AG04450 (cell line): ENCODE results near the gene GAS2L1. TPM values are rescaled to one million over a fixed set of nuclear protein-coding genes. Genes with fewer than 3 reads are reported as not detected.

Experiments used
- CTCF ChIA-PET: fragments of 300-600, 350-600 bp; formaldehyde crosslinking; extraction: SDS; loops from one replicate; lab custom pipeline; 2022; ENCODE audit warnings: antibody characterized with exemption, inconsistent platforms; lab: Charles Lee
- POLR2A ChIA-PET: fragments of 350-600 bp; formaldehyde crosslinking; extraction: SDS; loops from one replicate; lab custom pipeline; 2021; ENCODE audit warnings: antibody characterized with exemption, inconsistent platforms; lab: Yijun Ruan, JAX
- DNase-seq: peaks from one replicate; pipeline ENCODE4 v3.0.0-alpha.2; 2011; ENCODE audit warnings: low read depth, low spot score
- H3K27ac ChIP-seq: one replicate; pipeline ENCODE4 v1.5.1; 2012; ENCODE audit warnings: low read depth, low read length, control low read depth
- H3K27me3 ChIP-seq: one replicate; pipeline ENCODE4 v1.6.0; 2012; ENCODE audit warnings: low read length; ENCODE audit not compliant: control insufficient read depth, insufficient read depth
- H3K4me3 ChIP-seq: 2 replicates; pipeline ENCODE4 v1.5.1; 2011; ENCODE audit warnings: mild to moderate bottlenecking, low read depth, low read length, control low read depth
- H3K9me3 ChIP-seq: 2 replicates; pipeline ENCODE4 v1.5.1; 2012; ENCODE audit warnings: low read length; ENCODE audit not compliant: control insufficient read depth, insufficient read depth
- polyA plus RNA-seq: library from polyadenylated mRNA; depleted of rRNA; stranded (reverse); fragments of >200 nt; gene quantifications from 2 replicates; pipeline ENCODE4 v1.2.3, GENCODE V29; 2011
- TF ChIP-seq, protein P1 (sequence below): IDR thresholded peaks from 2 replicates; pipeline ENCODE4 v1.5.1; 2011; ENCODE audit warnings: low read depth, low read length, control low read depth, inconsistent platforms

The GAS2L1 gene
- polyA plus RNA-seq, 1 experiment: 4.5 TPM

GRCh38 chr22:29269230-29269604, 37.2 kb upstream of the GAS2L1 start:
- no peaks in the 10 kb centered on the region; the same call in 1 of the 2 replicates for H3K9me3 ChIP-seq
- TF ChIP-seq, protein P1, sequence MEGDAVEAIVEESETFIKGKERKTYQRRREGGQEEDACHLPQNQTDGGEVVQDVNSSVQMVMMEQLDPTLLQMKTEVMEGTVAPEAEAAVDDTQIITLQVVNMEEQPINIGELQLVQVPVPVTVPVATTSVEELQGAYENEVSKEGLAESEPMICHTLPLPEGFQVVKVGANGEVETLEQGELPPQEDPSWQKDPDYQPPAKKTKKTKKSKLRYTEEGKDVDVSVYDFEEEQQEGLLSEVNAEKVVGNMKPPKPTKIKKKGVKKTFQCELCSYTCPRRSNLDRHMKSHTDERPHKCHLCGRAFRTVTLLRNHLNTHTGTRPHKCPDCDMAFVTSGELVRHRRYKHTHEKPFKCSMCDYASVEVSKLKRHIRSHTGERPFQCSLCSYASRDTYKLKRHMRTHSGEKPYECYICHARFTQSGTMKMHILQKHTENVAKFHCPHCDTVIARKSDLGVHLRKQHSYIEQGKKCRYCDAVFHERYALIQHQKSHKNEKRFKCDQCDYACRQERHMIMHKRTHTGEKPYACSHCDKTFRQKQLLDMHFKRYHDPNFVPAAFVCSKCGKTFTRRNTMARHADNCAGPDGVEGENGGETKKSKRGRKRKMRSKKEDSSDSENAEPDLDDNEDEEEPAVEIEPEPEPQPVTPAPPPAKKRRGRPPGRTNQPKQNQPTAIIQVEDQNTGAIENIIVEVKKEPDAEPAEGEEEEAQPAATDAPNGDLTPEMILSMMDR: no peak
- H3K27ac ChIP-seq: peak overlapping the region; percentile 100
- CTCF ChIA-PET: no interaction called here
- POLR2A ChIA-PET: interaction anchor here (1.2 kb wide), 1 partner anchor 42 kb away, joined by 4 read pairs; no protein-coding TSS in a partner anchor
- peak overlapping the region; percentile 84 for H3K4me3 ChIP-seq
- no peaks in the 10 kb centered on the region for H3K27me3 ChIP-seq
- no peak for DNase-seq

GRCh38 chr22:29269731-29270474, 36.5 kb upstream of the GAS2L1 start:
- ChIA-PET CTCF (no interaction called here), POLR2A (no interaction called here)
- H3K27ac ChIP-seq: no peak overlapping the region
- H3K27me3 ChIP-seq: no peaks in the 10 kb centered on the region
- H3K4me3 ChIP-seq: peak overlapping the region; percentile 84
- no peaks in the 10 kb centered on the region; the same call in 1 of the 2 replicates for H3K9me3 ChIP-seq
- no peak for DNase-seq
- TF ChIP-seq, protein P1: no peak

GRCh38 chr22:29270475-29271271, 35.8 kb upstream of the GAS2L1 start:
- DNase-seq: no peak
- Histone ChIP-seq H3K27me3 (no peaks in the 10 kb centered on the region), H3K27ac (no peak overlapping the region), H3K4me3 (peak overlapping the region; percentile 84), H3K9me3 (no peaks in the 10 kb centered on the region; the same call in 1 of the 2 replicates)
- TF ChIP-seq, protein P1: no peak
- POLR2A ChIA-PET: interaction anchor here (0.6 kb wide), 1 partner anchor 107 kb away, joined by 4 read pairs; no protein-coding TSS in a partner anchor
- CTCF ChIA-PET: interaction anchor here (0.6 to 1.2 kb wide), 2 partner anchors 36 to 88 kb away, joined by 3 read pairs; partner anchors contain the start of gene GAS2L1

DNA sequence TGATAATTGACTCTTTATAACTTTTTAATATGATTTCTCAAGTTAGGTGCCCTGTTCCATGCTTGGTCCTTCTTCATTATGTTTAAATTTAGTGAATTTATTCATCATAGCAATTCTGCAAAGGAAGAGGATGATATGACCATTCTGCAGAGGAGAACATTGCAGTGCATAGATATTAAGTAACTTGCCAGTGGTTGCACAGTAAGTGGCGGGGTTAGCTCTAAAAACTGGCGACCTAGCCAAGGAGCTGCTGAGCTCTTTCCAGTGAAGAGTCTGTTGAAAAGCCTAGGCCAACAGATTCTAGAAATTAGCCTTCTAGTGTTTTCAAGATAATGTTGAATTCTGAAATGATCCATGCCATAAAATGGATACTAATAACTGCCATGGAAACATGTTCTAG, 33.8 kb upstream of the GAS2L1 start:
- ChIA-PET CTCF (no interaction called here), POLR2A (interaction anchor here (1.2 kb wide), 1 partner anchor 27 kb away, joined by 3 read pairs; no protein-coding TSS in a partner anchor)
- DNase-seq: no peak
- Histone ChIP-seq H3K9me3 (no peaks in the 10 kb centered on the region; the same call in 1 of the 2 replicates), H3K27ac (no peak overlapping the region), H3K4me3 (no peak overlapping the region), H3K27me3 (no peaks in the 10 kb centered on the region)
- TF ChIP-seq, protein P1: no peak
